ENCODE results near the gene THEMIS.
"Not testable (repeated sequence)": the region's sequence is repeated elsewhere in the genome, so short reads cannot be mapped to it uniquely, and the experiment has no call there.

Gene THEMIS

DNA sequence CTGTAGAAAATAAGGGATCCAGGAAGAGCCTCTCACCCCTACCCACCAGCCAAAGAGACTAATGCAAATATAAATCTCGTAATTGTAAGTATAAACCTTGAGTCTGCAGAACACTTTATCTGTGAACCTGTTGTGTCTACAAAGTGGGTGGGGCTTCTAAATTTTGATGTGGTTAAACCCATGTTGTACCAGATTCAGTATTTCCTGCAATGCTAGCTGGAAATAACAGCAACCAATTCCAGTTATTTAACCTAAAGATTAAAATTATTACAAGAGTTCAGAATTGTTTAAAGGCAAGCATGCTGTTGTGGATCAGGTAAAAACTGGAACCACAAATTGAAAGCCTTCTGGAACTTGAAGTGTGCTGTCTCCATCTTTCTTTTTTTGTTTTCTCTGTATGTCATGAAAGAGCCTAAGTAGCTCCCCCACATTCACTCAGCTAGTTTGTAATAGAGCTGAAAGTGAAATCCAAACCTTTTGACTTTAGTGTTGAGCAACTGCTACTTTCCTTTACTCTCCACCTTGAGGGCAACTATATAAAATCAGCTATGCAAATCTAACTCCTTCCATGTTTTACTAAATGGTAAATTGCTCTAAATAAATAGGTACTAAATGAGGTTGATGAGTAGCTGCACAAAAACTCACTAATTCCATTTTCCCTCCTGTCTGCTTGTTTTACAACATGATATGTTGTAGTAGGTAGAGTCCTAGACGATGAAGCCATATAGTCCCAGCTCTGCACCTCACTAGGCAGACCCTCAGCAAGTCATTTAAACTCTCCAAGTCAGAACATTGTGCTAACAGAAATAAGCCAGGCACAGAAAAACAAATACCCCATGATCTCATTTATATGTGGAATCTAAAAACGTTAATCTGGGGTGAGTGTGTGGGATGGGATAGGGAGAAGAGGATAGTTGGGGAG lies 17.9 kb upstream of the THEMIS start:
- Histone ChIP-seq H3K4me3 (peak overlapping the region in 3 of 7 experiments; percentile 3 to 24 (median 8)), H3K27ac (peak overlapping the region in 6 of 21 experiments; percentile 5 to 59 (median 42))

DNA sequence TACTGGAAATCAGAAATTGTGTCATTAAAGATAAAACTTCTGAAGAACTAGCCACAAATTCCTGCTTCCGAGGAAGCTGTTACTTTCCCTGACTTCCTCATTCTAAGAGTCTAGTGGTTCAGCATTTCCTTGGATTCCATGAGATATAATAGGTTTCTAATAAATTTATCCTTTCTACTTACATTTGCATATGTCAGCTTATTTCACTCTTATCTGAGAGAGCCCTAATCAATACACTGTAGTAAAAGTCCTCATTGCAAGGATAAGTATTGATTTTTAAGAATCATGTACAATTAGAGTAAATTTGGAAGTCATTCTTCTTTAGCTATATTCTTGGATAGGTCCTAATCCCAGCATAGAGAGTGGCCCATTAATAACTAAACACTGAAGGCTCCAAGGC lies 16.9 kb upstream of the THEMIS start:
- peak overlapping the region in 3 of 7 experiments; percentile 3 to 24 (median 8) for H3K4me3 ChIP-seq
- H3K27ac ChIP-seq: peak overlapping the region in 6 of 21 experiments; percentile 21 to 59 (median 42)

GRCh38 chr6:127914240-127914639 lies 13.4 kb upstream of the THEMIS start:
- no peak overlapping the region for H3K4me3 ChIP-seq
- H3K27ac ChIP-seq: no peak overlapping the region

- Histone ChIP-seq H3K27ac (no peak overlapping the region), H3K4me3 (no peak overlapping the region)
Measured at GRCh38 chr6:127912914-127913313, 12.1 kb upstream of the THEMIS start.

- Histone ChIP-seq H3K4me3 (peak overlapping the region in 1 of 7 experiments; percentile 11), H3K27ac (peak overlapping the region in 5 of 21 experiments; percentile 15 to 72 (median 19))
Measured at GRCh38 chr6:127907960-127908640, 7.2 kb upstream of the THEMIS start.

- H3K4me3 ChIP-seq: no peak overlapping the region
- peak overlapping the region in 2 of 21 experiments; percentile 28 to 39 for H3K27ac ChIP-seq
Measured at GRCh38 chr6:127904160-127904559, 3.3 kb upstream of the THEMIS start.

DNA sequence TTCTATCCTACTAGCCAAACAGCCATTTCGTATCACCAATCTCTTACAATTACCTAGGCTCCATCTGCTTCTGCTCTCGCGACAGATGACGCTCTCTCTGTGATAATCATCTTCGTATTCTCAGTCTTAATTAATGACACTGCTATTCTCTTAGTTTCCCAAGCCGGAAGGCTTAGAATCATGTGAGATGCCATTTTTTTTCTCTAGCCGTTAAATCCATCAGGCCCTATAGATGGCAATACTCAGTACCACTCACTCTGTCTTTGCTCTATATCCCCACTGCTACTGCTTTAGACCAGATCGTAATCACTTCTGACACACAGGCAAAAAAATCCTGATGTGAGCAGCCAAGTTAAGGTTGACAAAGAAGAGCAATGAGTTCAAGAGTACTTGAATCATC lies 2.1 kb upstream of the THEMIS start:
- Histone ChIP-seq H3K4me3 (no peak overlapping the region), H3K27ac (peak overlapping the region in 1 of 21 experiments; percentile 39)

- H3K4me3 ChIP-seq: no peak overlapping the region
- peak overlapping the region in 1 of 21 experiments; percentile 38 for H3K27ac ChIP-seq
Measured at GRCh38 chr6:127897484-127897883, 3.4 kb downstream of the THEMIS start.

DNA sequence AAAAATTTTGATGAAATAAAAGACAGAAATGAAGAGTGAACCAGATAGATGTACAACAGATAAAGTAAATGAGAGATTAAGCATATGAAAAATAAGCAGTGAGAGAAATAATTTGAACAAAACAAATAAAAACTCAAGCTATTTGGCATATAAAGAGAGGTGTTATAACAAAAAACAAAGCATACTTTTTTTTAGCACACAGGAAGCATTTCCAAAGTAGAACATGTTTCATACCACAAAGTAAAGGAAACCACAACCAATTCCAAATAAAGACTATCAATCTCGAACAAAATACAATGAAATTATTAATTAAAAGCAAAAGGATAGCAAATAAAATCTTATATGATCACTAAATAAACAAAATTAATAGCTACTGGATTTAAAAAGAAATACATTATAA lies 6.8 kb downstream of the THEMIS start:
- peak overlapping the region in 1 of 21 experiments; percentile 10 for H3K27ac ChIP-seq
- H3K4me3 ChIP-seq: no peak overlapping the region

DNA sequence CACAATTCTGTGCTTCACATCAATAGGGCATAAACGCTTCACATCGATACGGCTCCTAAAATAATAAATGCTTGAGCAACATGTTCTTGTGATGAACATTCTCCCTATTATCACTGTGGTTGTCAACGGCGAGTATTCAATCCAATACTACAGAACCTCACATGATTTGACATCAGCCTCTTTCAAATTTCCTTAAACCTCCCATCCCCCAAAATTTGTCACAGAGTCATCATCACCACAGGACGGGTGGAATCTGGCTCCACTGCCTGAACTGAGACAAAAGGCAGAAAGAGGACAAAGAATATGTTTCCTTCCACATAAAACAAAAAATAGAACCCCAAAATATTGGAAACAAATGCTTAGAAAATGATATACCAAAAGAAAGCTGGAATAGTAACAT lies 7.3 kb downstream of the THEMIS start:
- Histone ChIP-seq H3K27ac (peak overlapping the region in 1 of 21 experiments; percentile 10), H3K4me3 (no peak overlapping the region)

DNA sequence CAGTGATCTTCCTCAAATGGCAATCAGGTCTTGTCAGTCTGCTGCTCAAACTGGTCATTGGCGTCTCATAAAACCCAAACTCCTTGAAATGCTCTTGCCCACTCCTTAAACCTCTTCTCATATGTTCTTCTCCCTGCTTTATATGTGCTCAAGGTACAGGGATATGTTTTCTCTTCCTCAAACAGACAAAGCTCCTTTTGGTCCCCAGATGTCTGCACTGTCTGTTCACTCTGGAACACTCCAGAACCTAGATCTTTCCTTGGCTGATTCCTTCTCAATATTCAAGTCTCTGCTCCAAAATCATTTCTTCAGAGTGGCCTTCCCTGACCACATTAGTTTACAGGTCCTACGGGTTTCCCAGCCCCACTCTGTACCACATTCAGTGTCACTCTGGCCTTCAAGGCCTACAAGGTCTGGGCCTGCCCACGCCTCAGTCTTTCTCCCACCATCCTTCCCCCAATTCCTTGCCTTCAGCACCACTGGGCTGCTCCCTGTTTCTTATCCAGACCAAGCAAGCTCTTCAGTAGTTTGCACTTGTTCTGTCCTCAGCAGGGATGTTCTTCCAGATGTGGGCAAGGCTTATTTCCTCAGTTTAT lies 9.0 kb downstream of the THEMIS start:
- no peak overlapping the region for H3K27ac ChIP-seq
- H3K4me3 ChIP-seq: no peak overlapping the region

DNA sequence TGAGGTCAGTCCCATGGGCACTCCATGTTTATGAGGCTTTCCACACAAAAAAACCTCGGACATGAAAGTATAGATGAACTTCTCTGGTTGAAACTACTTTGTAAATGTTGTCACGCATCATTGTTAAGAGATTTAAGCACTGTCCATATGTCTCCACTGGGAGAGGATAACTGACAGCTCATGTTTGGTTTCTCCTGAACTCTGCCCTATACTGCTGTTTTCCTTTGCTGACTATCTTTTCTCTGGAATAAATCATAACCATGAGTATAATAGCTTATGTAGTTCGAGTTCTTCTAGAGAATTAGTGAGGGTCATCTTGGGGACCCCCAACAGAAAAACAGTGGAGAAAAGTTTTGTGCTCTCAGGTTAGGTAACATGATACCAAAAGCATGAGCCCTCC lies 14.3 kb downstream of the THEMIS start:
- no peak overlapping the region for H3K27ac ChIP-seq
- no peak overlapping the region for H3K4me3 ChIP-seq

GRCh38 chr6:127884134-127884533 lies 16.7 kb downstream of the THEMIS start:
- H3K4me3 ChIP-seq: no peak overlapping the region
- H3K27ac ChIP-seq: no peak overlapping the region

DNA sequence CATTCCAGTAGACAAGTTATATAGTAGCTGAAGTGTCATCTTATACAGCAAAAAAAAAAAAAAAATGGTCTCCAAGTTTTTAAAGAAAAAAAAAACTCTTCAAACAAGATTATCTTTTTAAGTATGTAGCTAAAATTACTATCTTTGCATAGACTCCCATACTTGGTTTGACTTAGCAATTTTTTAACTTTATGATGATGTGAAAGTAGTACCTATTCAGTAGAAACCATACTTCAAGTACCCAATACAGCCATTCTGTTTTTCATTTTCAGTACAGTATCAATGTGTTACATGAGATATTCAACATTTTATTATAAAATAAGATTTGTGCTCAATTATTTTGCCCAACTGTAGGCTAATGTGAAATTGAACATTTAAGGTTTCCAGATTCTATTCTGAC lies 18.9 kb downstream of the THEMIS start:
- H3K4me3 ChIP-seq, H3K27ac ChIP-seq: not testable (repeated sequence)

- Histone ChIP-seq H3K4me3 (no peak overlapping the region), H3K27ac (peak overlapping the region in 1 of 21 experiments; percentile 33)
Measured at GRCh38 chr6:127880429-127880828, 20.4 kb downstream of the THEMIS start.

DNA sequence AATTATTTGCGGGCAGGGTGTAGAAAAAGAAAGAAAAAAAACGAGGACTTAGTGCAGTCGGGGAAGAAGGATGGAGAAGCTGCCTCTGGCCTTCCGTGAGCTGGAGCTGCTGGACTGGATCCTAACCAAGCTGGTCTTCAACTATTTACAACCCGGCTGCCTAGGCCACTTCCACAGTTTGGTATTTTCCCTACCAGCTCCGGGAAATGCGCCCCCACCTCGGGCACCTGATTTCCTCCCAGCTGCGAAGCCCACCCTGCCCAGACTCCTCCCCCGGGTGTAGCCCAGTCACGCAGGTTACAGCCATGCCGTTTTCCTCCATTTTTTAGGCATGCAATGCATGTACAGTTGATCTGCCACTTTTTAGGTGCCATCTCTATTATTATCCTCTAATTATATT lies 21.2 kb downstream of the THEMIS start:
- Histone ChIP-seq H3K27ac (peak overlapping the region in 1 of 21 experiments; percentile 33), H3K4me3 (no peak overlapping the region)

- Histone ChIP-seq H3K4me3 (no peak overlapping the region), H3K27ac (no peak overlapping the region)
Measured at GRCh38 chr6:127878115-127878514, 22.7 kb downstream of the THEMIS start.

DNA sequence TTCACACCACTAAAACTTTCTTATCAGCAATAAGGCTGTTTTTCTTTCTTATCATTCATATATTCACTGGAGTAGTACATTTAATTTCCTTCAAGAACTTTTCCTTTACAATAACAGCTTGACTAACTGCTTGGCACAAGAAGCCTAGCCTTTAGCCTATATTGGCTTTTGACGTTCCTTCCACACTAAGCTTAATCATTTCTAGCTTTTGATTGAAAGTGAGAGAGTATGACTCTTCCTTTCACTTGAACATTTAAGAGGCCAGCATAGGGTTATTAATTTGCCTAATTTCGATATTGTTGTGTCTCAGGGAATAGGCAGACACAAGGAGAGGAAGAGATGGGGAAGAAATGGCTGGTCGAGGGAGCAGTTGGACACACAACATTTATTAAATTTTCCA lies 23.6 kb downstream of the THEMIS start:
- H3K4me3 ChIP-seq: no peak overlapping the region

GRCh38 chr6:127869772-127870404 lies 31.0 kb downstream of the THEMIS start:
- no peak overlapping the region for H3K4me3 ChIP-seq
- H3K27ac ChIP-seq: no peak overlapping the region

More for the DNA sequence above, 23.6 kb downstream of the THEMIS start:
- H3K27ac ChIP-seq: no peak overlapping the region

GRCh38 chr6:127869183-127869582 lies 31.7 kb downstream of the THEMIS start:
- no peak overlapping the region for H3K27ac ChIP-seq
- H3K4me3 ChIP-seq: no peak overlapping the region

Data from skin epidermis (tissue), 12 donors.